H1 (cell line): ENCODE measurements around the gene RAB34. TPM values are rescaled to one million over a fixed set of nuclear protein-coding genes. Genes with fewer than 3 reads are reported as not detected.

Experiments used
- CTCF ChIA-PET: fragments of 300-600 bp; sonication (Branson Sonifier 250); formaldehyde crosslinking; loops from one replicate; lab custom pipeline; 2021; ENCODE audit not compliant: partially characterized antibody; lab: Charles Lee
- POLR2A ChIA-PET: fragments of 300-600 bp; sonication (Branson Sonifier 250); formaldehyde crosslinking; loops from one replicate; lab custom pipeline; 2021; ENCODE audit warnings: inconsistent platforms; ENCODE audit not compliant: partially characterized antibody; lab: Charles Lee
- DNase-seq, 2 experiments: peaks; one replicate each; pipeline versions ENCODE4 v3.0.0 to v3.0.0-alpha.2; 2010 to 2022; ENCODE audit warnings: low spot score in 2 of 2, low read depth in 1 of 2, mixed read lengths in 1 of 2
- FAIRE-seq: peaks from 2 replicates; lab custom pipeline; 2011; peaks lifted over from hg19 to GRCh38; lab: Jason Lieb, UNC
- H2AFZ ChIP-seq: 2 replicates; pipeline ENCODE4 v1.8.1; 2012; ENCODE audit warnings: low read length, inconsistent platforms
- H2AK5ac ChIP-seq: 2 replicates; pipeline ENCODE4 v1.6.1; 2013; ENCODE audit warnings: low read depth, low read length
- H2BK120ac ChIP-seq: replicated peaks from 2 replicates; pipeline ENCODE3; 2013; ENCODE audit warnings: low read depth, low read length, inconsistent platforms
- H2BK12ac ChIP-seq: 2 replicates; pipeline ENCODE4 v1.6.1; 2013; ENCODE audit warnings: low read depth, low read length
- H2BK15ac ChIP-seq: 2 replicates; pipeline ENCODE4 v1.6.1; 2013; ENCODE audit warnings: low read length
- H2BK20ac ChIP-seq: 2 replicates; pipeline ENCODE4 v1.6.1; 2013; ENCODE audit warnings: low read length
- H2BK5ac ChIP-seq: 2 replicates; pipeline ENCODE4 v1.6.1; 2013; ENCODE audit warnings: low read depth, low read length
- H3K14ac ChIP-seq: 2 replicates; pipeline ENCODE4 v1.6.1; 2013; ENCODE audit warnings: inconsistent platforms; ENCODE audit not compliant: insufficient read length
- H3K18ac ChIP-seq: 2 replicates; pipeline ENCODE4 v1.6.1; 2013; ENCODE audit warnings: low read length; ENCODE audit errors: extremely low read depth
- H3K23ac ChIP-seq: 2 replicates; pipeline ENCODE4 v1.6.1; 2013; ENCODE audit warnings: inconsistent platforms; ENCODE audit not compliant: insufficient read length
- H3K23me2 ChIP-seq: 2 replicates; pipeline ENCODE4 v1.6.1; 2013; ENCODE audit warnings: low read depth, low read length
- H3K27ac ChIP-seq: 2 replicates; pipeline ENCODE4 v1.6.1; 2011; ENCODE audit warnings: low read depth, low read length, inconsistent platforms
- H3K27me3 ChIP-seq, 4 experiments: replicated peaks in 1 of 4; 1 replicate in 1 of 4; 2 replicates in 3 of 4; pipeline versions ENCODE4 v1.6.1 to v1.8.1; 2011 to 2013; ENCODE audit warnings: low read length in 3 of 4, mild to moderate bottlenecking in 3 of 4, inconsistent platforms in 2 of 4, mixed read lengths in 2 of 4, moderate library complexity in 1 of 4; ENCODE audit not compliant: control insufficient read depth in 3 of 4, insufficient read depth in 3 of 4; ENCODE audit errors: extremely low read depth in 1 of 4
- H3K36me3 ChIP-seq, 4 experiments: 2 replicates each; pipeline versions ENCODE4 v1.6.1 to v1.8.1; 2011 to 2013; ENCODE audit warnings: mild to moderate bottlenecking in 4 of 4, low read length in 3 of 4, moderate library complexity in 2 of 4, control low read depth in 1 of 4, inconsistent platforms in 1 of 4; ENCODE audit not compliant: insufficient read depth in 4 of 4, control insufficient read depth in 2 of 4
- H3K4ac ChIP-seq: replicated peaks from 2 replicates; pipeline ENCODE3; 2013; ENCODE audit warnings: low read length, low read depth, mixed read lengths, inconsistent platforms; ENCODE audit not compliant: insufficient read length
- H3K4me1 ChIP-seq, 4 experiments: replicated peaks in 1 of 4; 1 replicate in 1 of 4; 2 replicates in 3 of 4; pipeline versions ENCODE4 v1.6.1 to v1.8.1; 2011 to 2013; ENCODE audit warnings: low read length in 3 of 4, inconsistent platforms in 2 of 4, mixed read lengths in 1 of 4; ENCODE audit not compliant: insufficient read depth in 4 of 4, control insufficient read depth in 3 of 4
- H3K4me2 ChIP-seq, 2 experiments: 2 replicates each; pipeline versions ENCODE4 v1.6.1 to v1.8.1; 2011 to 2013; ENCODE audit warnings: low read depth in 2 of 2, low read length in 2 of 2, control low read depth in 1 of 2, inconsistent platforms in 1 of 2, mild to moderate bottlenecking in 1 of 2; ENCODE audit not compliant: insufficient read depth in 1 of 2
- H3K4me3 ChIP-seq, 4 experiments: fragments of 200-600, 300-600 bp in 1 of 4; sonication (generic), shearing (Covaris generic), sonication (Bioruptor Twin) in 1 of 4; 2 replicates each; pipeline versions ENCODE4 v1.5.1 to v1.8.1; 2011 to 2016; ENCODE audit warnings: low read length in 4 of 4, low read depth in 3 of 4, control low read depth in 2 of 4, inconsistent platforms in 2 of 4, mild to moderate bottlenecking in 2 of 4, mixed read lengths in 1 of 4, moderate library complexity in 1 of 4; ENCODE audit not compliant: insufficient read depth in 2 of 4; ENCODE audit errors: extremely low read depth in 1 of 4
- H3K56ac ChIP-seq: replicated peaks from 2 replicates; pipeline ENCODE3; 2013; ENCODE audit warnings: low read depth, mild to moderate bottlenecking, mixed read lengths, low read length, inconsistent platforms; ENCODE audit not compliant: insufficient read length
- H3K79me1 ChIP-seq: 2 replicates; pipeline ENCODE4 v1.6.1; 2013; ENCODE audit warnings: low read depth, low read length, control low read depth
- H3K79me2 ChIP-seq, 2 experiments: 2 replicates each; pipeline versions ENCODE4 v1.6.1 to v1.8.1; 2012 to 2013; ENCODE audit warnings: low read length in 2 of 2, mild to moderate bottlenecking in 2 of 2, inconsistent platforms in 1 of 2; ENCODE audit not compliant: insufficient read depth in 2 of 2, control insufficient read depth in 1 of 2
- H3K9ac ChIP-seq, 4 experiments: replicated peaks in 1 of 4; 1 replicate in 1 of 4; 2 replicates in 3 of 4; pipeline versions ENCODE4 v1.6.1 to v1.8.1; 2011 to 2013; ENCODE audit warnings: low read depth in 3 of 4, low read length in 3 of 4, control low read depth in 2 of 4, mild to moderate bottlenecking in 2 of 4, moderate library complexity in 2 of 4, inconsistent platforms in 1 of 4; ENCODE audit errors: extremely low read depth in 1 of 4
- H3K9me3 ChIP-seq, 2 experiments: 2 replicates each; pipeline versions ENCODE4 v1.6.1 to v1.8.1; 2012 to 2013; ENCODE audit warnings: mild to moderate bottlenecking in 2 of 2, moderate library complexity in 2 of 2, control low read depth in 1 of 2, inconsistent platforms in 1 of 2, low read depth in 1 of 2, low read length in 1 of 2, mixed read lengths in 1 of 2; ENCODE audit not compliant: insufficient read depth in 2 of 2
- H4K20me1 ChIP-seq, 2 experiments: replicated peaks in 1 of 2; 2 replicates each; pipeline versions ENCODE3 to v1.8.1; 2011 to 2013; ENCODE audit warnings: inconsistent platforms in 2 of 2, low read length in 2 of 2, mild to moderate bottlenecking in 1 of 2; ENCODE audit not compliant: insufficient read depth in 2 of 2, control insufficient read depth in 1 of 2
- H4K5ac ChIP-seq: 2 replicates; pipeline ENCODE4 v1.6.1; 2013; ENCODE audit warnings: low read length, low read depth, mixed read lengths, inconsistent platforms; ENCODE audit not compliant: insufficient read length
- H4K8ac ChIP-seq: 2 replicates; pipeline ENCODE4 v1.8.0; 2013; ENCODE audit warnings: mild to moderate bottlenecking, moderate library complexity, low read length, inconsistent platforms; ENCODE audit not compliant: insufficient read depth; ENCODE audit errors: extremely low read depth
- H4K91ac ChIP-seq: replicated peaks from 2 replicates; pipeline ENCODE3; 2013; ENCODE audit warnings: low read length, mixed read lengths, inconsistent platforms; ENCODE audit not compliant: insufficient read length
- BACH1 ChIP-seq: IDR thresholded peaks from 2 replicates; pipeline ENCODE4 v1.6.1; 2012; ENCODE audit warnings: low read length, improper control_type of control experiment
- BRCA1 ChIP-seq: IDR thresholded peaks from 2 replicates; pipeline ENCODE4 v1.6.1; 2012; ENCODE audit warnings: low read depth, low read length, improper control_type of control experiment
- CBX8 ChIP-seq: fragments of 300-800, 300-1000 bp; sonication (generic); IDR thresholded peaks from 2 replicates; pipeline ENCODE4 v1.7.1; 2016; ENCODE audit warnings: low read depth, low read length, borderline replicate concordance
- CREB1 ChIP-seq: IDR thresholded peaks from 2 replicates; pipeline ENCODE4 v1.6.1; 2012; ENCODE audit warnings: inconsistent platforms
- KDM1A ChIP-seq: fragments of 200-600, 300-600 bp; sonication (generic); IDR thresholded peaks from 2 replicates; pipeline ENCODE4 v1.7.1; 2016; ENCODE audit warnings: mild to moderate bottlenecking, low read length, borderline replicate concordance
- KDM5A ChIP-seq: fragments of 200-600 bp; IDR thresholded peaks from 2 replicates; pipeline ENCODE4 v1.7.1; 2012; ENCODE audit warnings: mild to moderate bottlenecking, low read length, inconsistent platforms, mixed read lengths
- POLR2A ChIP-seq, 2 experiments: IDR thresholded peaks; 1 replicate in 1 of 2; 2 replicates in 1 of 2; pipeline ENCODE4 v1.6.1; 2011; ENCODE audit warnings: low read depth in 2 of 2, low read length in 2 of 2, mild to moderate bottlenecking in 2 of 2; ENCODE audit errors: control extremely low read depth in 1 of 2
- POLR2AphosphoS5 ChIP-seq: IDR thresholded peaks from 2 replicates; pipeline ENCODE4 v1.6.1; 2011; ENCODE audit warnings: low read depth, low read length
- RAD21 ChIP-seq, 2 experiments: IDR thresholded peaks in 1 of 2; conservative IDR thresholded peaks in 1 of 2; 2 replicates each; pipeline ENCODE4 v1.6.1; 2011; ENCODE audit warnings: low read depth in 2 of 2, low read length in 2 of 2, improper control_type of control experiment in 1 of 2, inconsistent platforms in 1 of 2, mild to moderate bottlenecking in 1 of 2, moderate library complexity in 1 of 2
- RBBP5 ChIP-seq: IDR thresholded peaks from 2 replicates; pipeline ENCODE4 v1.7.1; 2012; ENCODE audit warnings: low read depth, mild to moderate bottlenecking, inconsistent platforms, low read length, moderate library complexity, borderline replicate concordance
- SP1 ChIP-seq: IDR thresholded peaks from 2 replicates; pipeline ENCODE4 v1.6.1; 2011; ENCODE audit warnings: low read depth, low read length
- TAF1 ChIP-seq: IDR thresholded peaks from 2 replicates; pipeline ENCODE4 v1.6.1; 2011; ENCODE audit warnings: mild to moderate bottlenecking, low read depth, low read length
- TBP ChIP-seq: IDR thresholded peaks from 2 replicates; pipeline ENCODE4 v1.6.1; 2011; ENCODE audit warnings: low read depth, low read length, improper control_type of control experiment
- WGBS, 2 experiments: shearing (Covaris generic) in 1 of 2; methylation state at CpG; one replicate each; pipeline versions ENCODE4 v1.1.6 to v1.1.7; 2013 to 2015; ENCODE audit warnings: low lambda C conversion rate in 2 of 2, mixed read lengths in 2 of 2, inconsistent platforms in 1 of 2, low coverage in 1 of 2, missing lambda C conversion rate in 1 of 2; ENCODE audit not compliant: insufficient replicate concordance in 2 of 2, insufficient coverage in 1 of 2, insufficient read length in 1 of 2; ENCODE audit errors: extremely low coverage in 1 of 2, missing lambda C conversion rate in 1 of 2; 5-methylcytosine and 5-hydroxymethylcytosine counted together
- polyA plus RNA-seq, 7 experiments: library from polyadenylated mRNA; depleted of rRNA in 3 of 7; stranded (reverse) in 5 of 7; unstranded in 2 of 7; fragments of >200 nt in 5 of 7; fragments of 200-250 nt in 2 of 7; gene quantifications; 1 replicate in 5 of 7; 2 replicates in 1 of 7; 4 replicates in 1 of 7; pipeline versions ENCODE4 v1.2.1 to v1.2.3, GENCODE V29; 2011 to 2013; ENCODE audit warnings: missing spikeins in 2 of 7, mixed read lengths in 2 of 7
- total RNA-seq: library from RNA; stranded (reverse); fragmentation: NEBNext Ultra II Directional; extraction: Animal tissue kit (Norgen Biotek cat#: 25700); gene quantifications from 2 replicates; pipeline ENCODE4 v1.2.1, GENCODE V29; 2021

The RAB34 gene
- total and polyA plus RNA-seq, 2 of the 8 experiments (the other 6 are each of a cell fraction or from before 2014, with no cell fraction given), result 237 to 305 TPM

GRCh38 chr17:28758411-28759121 is 40.9 kb upstream of the RAB34 start:
- peaks cover 0 to 10% of the 10 kb centered on the region in 2 experiments; a peak in 1 of 4 replicates for H3K79me2 ChIP-seq
- ChIA-PET CTCF (interaction anchor here (2.4 kb wide), 1 partner anchor 32 kb away, joined by 9 read pairs; the partner anchor contains the start of gene TLCD1), POLR2A (interaction anchor here (1.3 to 9.7 kb wide), 5 partner anchors 9 to 84 kb away, joined by 4 to 134 read pairs (median 6); partner anchors contain the start of genes FAM222B, TLCD1 and TRAF4)
- peak overlapping the region; percentile 77; the same call in 1 of the 2 replicates for H2BK15ac ChIP-seq
- no peaks in the 10 kb centered on the region; the same call in 1 of the 2 replicates for H3K79me1 ChIP-seq
- no peaks in the 10 kb centered on the region for H3K23me2 ChIP-seq
- peaks cover 9 to 25% (median 17%) of the 10 kb centered on the region in 4 experiments for H3K4me1 ChIP-seq
- H3K23ac ChIP-seq, result no peak overlapping the region
- peak overlapping the region; percentile 55; the same call in 1 of the 2 replicates for H3K18ac ChIP-seq
- peak overlapping the region; percentile 84; the same call in 1 of the 2 replicates for H2BK20ac ChIP-seq
- H3K56ac ChIP-seq, result no peak overlapping the region
- H3K4me2 ChIP-seq, result no peak overlapping the region
- no peaks in the 10 kb centered on the region for H3K9me3 ChIP-seq
- H3K9ac ChIP-seq, result no peak overlapping the region
- peak overlapping the region; percentile 30; the same call in 1 of the 2 replicates for H2AK5ac ChIP-seq
- H4K8ac ChIP-seq, result peak overlapping the region; percentile 59; the same call in 1 of the 2 replicates
- peak overlapping the region; percentile 93; the same call in 1 of the 2 replicates for H2BK12ac ChIP-seq
- 92% methylated on average over 32 of the region's 32 CpGs; no CpG with 5 or more reads in 1 of the 2 experiments for WGBS, 2 experiments
- peak overlapping the region; percentile 96; the same call in 1 of the 2 replicates for H2BK5ac ChIP-seq
- H3K14ac ChIP-seq, result no peak overlapping the region
- TF ChIP-seq CREB1, result no peak
- TF ChIP-seq SP1, result no peak
- TF ChIP-seq KDM1A, result no peak
- TF ChIP-seq POLR2AphosphoS5, result no peak
- TF ChIP-seq TBP, result no peak
- no peak for TF ChIP-seq TAF1
- no peak for TF ChIP-seq POLR2A (IDR thresholded peaks at IDR 0.05; ENCODE audit: control extremely low read depth in 1 of 2, low read depth in 2 of 2, low read length in 2 of 2)
- no peak for TF ChIP-seq BACH1
- no peak for TF ChIP-seq RAD21 (IDR thresholded peaks at IDR 0.05 in 1 of 2, conservative IDR thresholded peaks at IDR 0.05 in 1 of 2; ENCODE audit: low read depth in 2 of 2, low read length in 2 of 2)
- no peak for TF ChIP-seq RBBP5
- no peak for TF ChIP-seq KDM5A
- no peak for TF ChIP-seq CBX8
- TF ChIP-seq BRCA1, result no peak
- TF ChIP-seq, all 59 proteins: peak for 0
- H3K36me3 ChIP-seq, result peaks cover 17 to 26% (median 22%) of the 10 kb centered on the region in 4 experiments
- no peak overlapping the region for H3K27ac ChIP-seq
- no peaks in the 10 kb centered on the region for H3K27me3 ChIP-seq
- no peak overlapping the region for H3K4me3 ChIP-seq
- H3K4ac ChIP-seq, result peak overlapping the region; percentile 44
- H2BK120ac ChIP-seq, result no peak overlapping the region
- H2AFZ ChIP-seq, result no peak overlapping the region
- FAIRE-seq, result no peak
- peaks cover 0 to 4% of the 10 kb centered on the region in 2 experiments for H4K20me1 ChIP-seq
- peak overlapping the region; percentile 93 for H4K91ac ChIP-seq
- no peak overlapping the region for H4K5ac ChIP-seq
- no peak for DNase-seq
